Brain microvascular endothelial cell (primary cell): ENCODE results near the gene CPZ.

Experiments
- DNase-seq: peaks from one replicate; pipeline ENCODE4 v3.0.0-alpha.2; 2020
- H3K27ac ChIP-seq: fragments of 250-450 bp; sonication (Bioruptor Pico); 2 replicates; pipeline ENCODE4 v1.5.1; 2020; ENCODE audit warnings: mild to moderate bottlenecking, moderate library complexity
- H3K27me3 ChIP-seq: fragments of 250-450 bp; sonication (Bioruptor Pico); replicated peaks from 2 replicates; pipeline ENCODE4 v1.5.1; 2020; ENCODE audit warnings: mild to moderate bottlenecking
- H3K36me3 ChIP-seq: fragments of 250-450 bp; sonication (Bioruptor Pico); replicated peaks from 2 replicates; pipeline ENCODE4 v1.5.1; 2020; ENCODE audit warnings: mild to moderate bottlenecking
- H3K4me3 ChIP-seq: 2 replicates; pipeline ENCODE4 v1.5.1; 2011; ENCODE audit warnings: low read depth, mild to moderate bottlenecking, control low read depth, low read length, moderate library complexity
- CTCF ChIP-seq: IDR thresholded peaks from 2 replicates; pipeline ENCODE4 v1.5.1; 2011; ENCODE audit warnings: low read depth, mild to moderate bottlenecking, moderate library complexity, low read length, control low read depth, inconsistent platforms; ENCODE audit errors: missing control alignments
- in situ Hi-C: cut with HindIII; loops from 2 replicates; pipeline ENCODE4 v1.10.0; 2017; ENCODE audit warnings: low sequenced_read_pairs, low pct_ligation_motif_present

CPZ gene

GRCh38 chr4:8615366-8615765 lies 22.8 kb downstream of the CPZ start:
- H3K27me3 ChIP-seq: no peaks in the 10 kb centered on the region
- TF ChIP-seq CTCF: no peak
- no peak overlapping the region for H3K27ac ChIP-seq
- no peak overlapping the region for H3K4me3 ChIP-seq
- H3K36me3 ChIP-seq: no peaks in the 10 kb centered on the region
- in situ Hi-C loops: no loop called here
- no peak for DNase-seq

GRCh38 chr4:8615921-8616787 lies 23.6 kb downstream of the CPZ start:
- TF ChIP-seq CTCF: no peak
- no peak overlapping the region for H3K27ac ChIP-seq
- in situ Hi-C loops: no loop called here
- H3K36me3 ChIP-seq: no peaks in the 10 kb centered on the region
- no peak overlapping the region for H3K4me3 ChIP-seq
- DNase-seq: no peak
- no peaks in the 10 kb centered on the region for H3K27me3 ChIP-seq

GRCh38 chr4:8616831-8617230 lies 24.3 kb downstream of the CPZ start:
- no peaks in the 10 kb centered on the region for H3K27me3 ChIP-seq
- TF ChIP-seq CTCF: no peak
- no peak overlapping the region for H3K4me3 ChIP-seq
- DNase-seq: no peak
- in situ Hi-C loops: no loop called here
- no peak overlapping the region for H3K27ac ChIP-seq
- H3K36me3 ChIP-seq: no peaks in the 10 kb centered on the region

- in situ Hi-C loops: no loop called here
- no peaks in the 10 kb centered on the region for H3K27me3 ChIP-seq
- no peak for DNase-seq
- H3K36me3 ChIP-seq: no peaks in the 10 kb centered on the region
- no peak overlapping the region for H3K27ac ChIP-seq
- TF ChIP-seq CTCF: no peak
- H3K4me3 ChIP-seq: no peak overlapping the region
Observed at GRCh38 chr4:8617486-8618040, 25.0 kb downstream of the CPZ start.

GRCh38 chr4:8618421-8618820 lies 25.9 kb downstream of the CPZ start:
- DNase-seq: no peak
- no peak overlapping the region for H3K4me3 ChIP-seq
- H3K27me3 ChIP-seq: no peaks in the 10 kb centered on the region
- in situ Hi-C loops: no loop called here
- H3K36me3 ChIP-seq: no peaks in the 10 kb centered on the region
- no peak overlapping the region for H3K27ac ChIP-seq
- no peak for TF ChIP-seq CTCF
